HG02571 (cell line): ENCODE data around the gene PML.
A peak's percentile ranks its signal among the peaks of the same experiment; 100 is the strongest.

Experiments used
- ATAC-seq: cut with Tn5 transposase; IDR thresholded peaks from one replicate; pipeline ENCODE4 v1.9.1; 2021; ENCODE audit warnings: mild to moderate bottlenecking, moderate library complexity; ENCODE audit not compliant: unreplicated experiment

The PML gene, protein sequence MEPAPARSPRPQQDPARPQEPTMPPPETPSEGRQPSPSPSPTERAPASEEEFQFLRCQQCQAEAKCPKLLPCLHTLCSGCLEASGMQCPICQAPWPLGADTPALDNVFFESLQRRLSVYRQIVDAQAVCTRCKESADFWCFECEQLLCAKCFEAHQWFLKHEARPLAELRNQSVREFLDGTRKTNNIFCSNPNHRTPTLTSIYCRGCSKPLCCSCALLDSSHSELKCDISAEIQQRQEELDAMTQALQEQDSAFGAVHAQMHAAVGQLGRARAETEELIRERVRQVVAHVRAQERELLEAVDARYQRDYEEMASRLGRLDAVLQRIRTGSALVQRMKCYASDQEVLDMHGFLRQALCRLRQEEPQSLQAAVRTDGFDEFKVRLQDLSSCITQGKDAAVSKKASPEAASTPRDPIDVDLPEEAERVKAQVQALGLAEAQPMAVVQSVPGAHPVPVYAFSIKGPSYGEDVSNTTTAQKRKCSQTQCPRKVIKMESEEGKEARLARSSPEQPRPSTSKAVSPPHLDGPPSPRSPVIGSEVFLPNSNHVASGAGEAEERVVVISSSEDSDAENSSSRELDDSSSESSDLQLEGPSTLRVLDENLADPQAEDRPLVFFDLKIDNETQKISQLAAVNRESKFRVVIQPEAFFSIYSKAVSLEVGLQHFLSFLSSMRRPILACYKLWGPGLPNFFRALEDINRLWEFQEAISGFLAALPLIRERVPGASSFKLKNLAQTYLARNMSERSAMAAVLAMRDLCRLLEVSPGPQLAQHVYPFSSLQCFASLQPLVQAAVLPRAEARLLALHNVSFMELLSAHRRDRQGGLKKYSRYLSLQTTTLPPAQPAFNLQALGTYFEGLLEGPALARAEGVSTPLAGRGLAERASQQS

DNA sequence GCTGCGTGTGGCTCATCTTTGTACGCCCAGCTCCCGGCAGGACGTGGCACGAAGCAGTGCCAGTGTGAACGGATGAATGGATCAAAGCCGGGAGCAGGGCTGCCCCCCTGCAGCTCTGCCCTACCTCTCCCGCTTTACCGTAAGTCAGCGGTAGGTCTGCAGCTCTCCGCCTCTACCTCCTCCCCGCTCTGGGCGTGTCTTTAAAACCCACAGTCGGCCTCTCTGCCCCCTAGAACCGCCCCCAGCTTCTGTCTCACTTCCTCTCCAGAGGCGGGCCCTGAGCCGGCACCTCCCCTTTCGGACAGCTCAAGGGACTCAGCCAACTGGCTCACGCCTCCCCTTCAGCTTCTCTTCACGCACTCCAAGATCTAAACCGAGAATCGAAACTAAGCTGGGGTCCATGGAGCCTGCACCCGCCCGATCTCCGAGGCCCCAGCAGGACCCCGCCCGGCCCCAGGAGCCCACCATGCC lies at the start of gene PML:
Gene PML, plus strand, starts transcription at position 304 of the 471 bp plus-strand sequence. Its CDS starts 97 bp downstream, at position 401.
- ATAC-seq: peak; percentile 74

DNA sequence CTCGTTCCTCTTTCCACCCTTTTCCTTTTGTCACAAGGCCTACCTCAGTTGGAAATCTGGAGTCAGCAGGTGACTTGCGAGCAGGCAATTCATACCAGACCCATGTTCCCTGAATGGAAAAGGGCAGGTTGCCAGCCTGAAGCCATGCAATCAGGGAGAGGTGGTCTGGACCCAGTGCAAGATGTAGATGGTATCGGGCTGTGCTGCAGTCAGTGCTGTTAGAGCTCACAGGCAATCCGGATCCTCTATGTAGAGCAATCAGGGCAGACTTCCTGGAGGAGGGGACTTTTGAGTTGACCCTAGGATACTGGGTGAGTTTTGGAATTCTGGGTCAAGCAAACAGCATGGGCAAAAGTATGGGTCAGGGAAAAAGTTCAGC lies 49.4 kb upstream of the PML start:
- no peak for ATAC-seq

DNA sequence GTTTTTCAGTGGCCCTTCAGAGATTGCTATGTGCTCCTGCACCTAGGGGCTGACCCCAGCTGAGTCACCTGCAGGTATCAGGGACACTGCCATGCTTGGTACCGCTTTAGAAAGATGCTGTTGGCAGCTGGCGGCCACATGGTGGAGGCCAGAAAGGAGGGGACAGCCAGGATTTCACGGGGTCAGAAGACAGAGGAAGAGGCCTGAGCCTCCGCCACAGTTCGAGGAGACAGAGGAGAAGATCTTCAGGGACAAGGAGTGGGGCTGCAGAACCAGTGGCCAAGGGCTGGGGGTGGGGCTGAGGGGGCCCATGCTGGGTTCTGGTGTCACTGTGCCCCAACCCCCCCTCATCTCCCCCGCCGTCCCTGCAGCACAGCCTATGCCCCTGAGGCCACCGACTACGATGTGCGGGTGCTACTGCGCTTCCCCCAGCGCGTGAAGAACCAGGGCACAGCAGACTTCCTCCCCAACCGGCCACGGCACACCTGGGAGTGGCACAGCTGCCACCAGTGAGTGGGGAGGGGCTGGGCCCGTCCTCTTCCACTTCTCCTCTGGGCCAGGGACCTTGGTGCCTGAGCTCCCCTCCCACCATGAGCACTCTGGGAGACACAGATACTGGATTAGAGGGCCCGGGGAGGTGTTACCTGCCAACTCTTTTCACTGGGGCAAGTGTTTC lies 48.3 kb upstream of the PML start:
- no peak for ATAC-seq

DNA sequence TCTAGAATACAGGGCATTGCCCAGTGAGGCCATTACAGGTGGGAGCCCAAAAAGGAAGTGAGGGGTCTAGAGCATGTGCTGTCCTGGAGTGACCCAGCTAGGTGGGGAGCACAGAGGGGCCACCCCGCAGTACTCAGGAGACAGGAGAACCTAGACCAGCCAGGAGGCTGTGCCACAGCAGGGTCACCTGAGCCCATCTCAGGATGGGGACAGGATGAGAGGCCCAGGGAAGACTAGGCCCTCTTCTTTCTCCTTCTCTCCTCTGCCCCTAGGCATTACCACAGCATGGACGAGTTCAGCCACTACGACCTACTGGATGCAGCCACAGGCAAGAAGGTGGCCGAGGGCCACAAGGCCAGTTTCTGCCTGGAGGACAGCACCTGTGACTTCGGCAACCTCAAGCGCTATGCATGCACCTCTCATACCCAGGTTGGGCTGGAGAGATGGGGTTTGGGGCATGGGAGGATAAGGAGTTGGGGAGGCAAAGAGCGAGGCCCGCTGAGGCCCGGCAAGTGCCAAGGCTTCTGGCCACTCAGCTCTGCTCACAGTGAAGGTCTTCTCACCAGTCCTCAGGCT lies 47.6 kb upstream of the PML start:
- ATAC-seq: no peak

DNA sequence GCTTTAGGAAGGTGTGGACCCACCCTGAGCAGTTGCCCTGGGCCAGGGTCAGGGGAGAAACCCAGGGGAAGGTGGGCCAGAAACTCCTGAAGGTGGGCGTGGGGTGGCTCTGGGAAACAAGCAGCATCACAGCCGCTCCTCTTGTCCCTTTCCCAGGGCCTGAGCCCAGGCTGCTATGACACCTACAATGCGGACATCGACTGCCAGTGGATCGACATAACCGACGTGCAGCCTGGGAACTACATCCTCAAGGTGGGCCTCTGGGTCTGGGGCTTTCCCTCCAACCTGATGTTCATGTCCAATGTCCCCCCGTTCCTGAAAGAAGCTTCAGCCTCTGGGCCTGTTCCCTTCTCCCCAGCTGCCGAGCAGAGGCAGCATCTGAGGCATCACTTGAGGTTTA lies 46.9 kb upstream of the PML start:
- no peak for ATAC-seq

DNA sequence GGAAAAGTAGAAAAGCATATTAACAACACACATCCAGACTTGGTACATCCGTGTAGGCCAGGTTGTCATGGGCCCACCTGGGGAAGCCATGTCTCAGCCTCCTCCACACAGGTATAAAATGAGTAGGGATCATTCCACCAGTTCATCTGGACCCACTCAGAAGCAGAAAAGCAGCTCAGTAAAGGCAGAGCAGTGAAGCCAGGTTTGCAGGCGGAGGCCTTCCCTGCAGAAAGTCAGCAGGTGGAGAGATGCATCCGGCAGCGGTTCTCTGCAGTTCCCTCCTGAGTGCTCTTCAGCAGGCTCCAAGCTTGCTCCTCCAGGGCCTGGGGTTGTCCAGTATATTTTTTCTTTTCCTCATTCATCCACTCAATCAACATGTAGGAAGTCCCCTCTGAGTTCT lies 46.1 kb upstream of the PML start:
- ATAC-seq: no peak

DNA sequence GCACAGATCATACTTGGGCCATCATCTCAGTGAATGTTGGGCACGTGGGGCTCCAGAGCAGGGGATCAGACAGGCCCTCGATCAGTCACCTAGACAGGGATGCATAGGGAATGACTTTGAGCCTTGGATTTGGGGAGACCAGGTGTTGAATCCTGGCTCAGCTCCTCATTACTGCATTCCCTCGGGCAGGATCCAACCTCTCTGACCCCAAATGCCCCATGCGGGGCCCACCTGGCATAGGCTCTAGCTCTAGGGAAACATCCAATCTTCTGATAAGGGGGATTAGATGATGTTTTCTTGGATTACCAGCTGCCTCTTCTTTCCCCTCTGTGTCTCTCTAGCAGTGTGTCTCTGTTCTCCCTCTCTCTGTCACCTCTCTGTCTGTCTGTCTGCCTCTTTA lies 45.5 kb upstream of the PML start:
- no peak for ATAC-seq

DNA sequence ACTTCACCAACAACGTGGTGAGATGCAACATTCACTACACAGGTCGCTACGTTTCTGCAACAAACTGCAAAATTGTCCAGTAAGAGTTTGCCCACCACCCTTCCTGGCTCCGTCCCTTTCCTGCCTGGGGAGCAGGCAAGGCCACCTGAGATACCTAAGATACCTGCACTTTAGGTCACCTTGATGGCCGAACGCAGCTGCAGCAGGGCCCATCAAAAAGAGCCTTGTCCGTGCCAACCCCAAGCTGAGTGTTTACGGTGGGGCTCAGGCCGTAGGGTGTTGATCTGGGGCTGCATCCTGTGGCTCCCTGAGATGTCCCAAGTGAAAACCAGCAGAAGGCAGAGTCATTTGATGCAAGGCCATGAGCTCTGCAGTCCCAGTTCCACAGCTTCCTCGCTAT lies 45.0 kb upstream of the PML start:
- ATAC-seq: no peak

DNA sequence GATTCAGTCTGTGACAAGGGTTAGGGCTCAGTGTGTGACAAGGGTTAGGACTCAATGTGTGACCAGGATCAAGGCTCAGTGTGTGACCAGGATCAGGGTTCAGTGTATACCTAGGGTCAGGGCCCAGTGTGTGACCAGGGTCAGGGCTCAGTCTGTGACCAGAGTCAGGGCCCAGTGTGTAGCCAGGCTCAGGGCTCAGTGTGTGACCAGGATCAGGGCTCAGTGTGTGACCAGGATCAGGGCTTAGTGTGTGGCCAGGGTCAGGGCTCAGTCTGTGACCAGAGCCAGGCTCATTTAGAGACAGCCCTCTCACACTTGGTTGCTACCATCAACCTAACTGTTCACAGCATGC lies 44.1 kb upstream of the PML start:
- ATAC-seq: no peak

DNA sequence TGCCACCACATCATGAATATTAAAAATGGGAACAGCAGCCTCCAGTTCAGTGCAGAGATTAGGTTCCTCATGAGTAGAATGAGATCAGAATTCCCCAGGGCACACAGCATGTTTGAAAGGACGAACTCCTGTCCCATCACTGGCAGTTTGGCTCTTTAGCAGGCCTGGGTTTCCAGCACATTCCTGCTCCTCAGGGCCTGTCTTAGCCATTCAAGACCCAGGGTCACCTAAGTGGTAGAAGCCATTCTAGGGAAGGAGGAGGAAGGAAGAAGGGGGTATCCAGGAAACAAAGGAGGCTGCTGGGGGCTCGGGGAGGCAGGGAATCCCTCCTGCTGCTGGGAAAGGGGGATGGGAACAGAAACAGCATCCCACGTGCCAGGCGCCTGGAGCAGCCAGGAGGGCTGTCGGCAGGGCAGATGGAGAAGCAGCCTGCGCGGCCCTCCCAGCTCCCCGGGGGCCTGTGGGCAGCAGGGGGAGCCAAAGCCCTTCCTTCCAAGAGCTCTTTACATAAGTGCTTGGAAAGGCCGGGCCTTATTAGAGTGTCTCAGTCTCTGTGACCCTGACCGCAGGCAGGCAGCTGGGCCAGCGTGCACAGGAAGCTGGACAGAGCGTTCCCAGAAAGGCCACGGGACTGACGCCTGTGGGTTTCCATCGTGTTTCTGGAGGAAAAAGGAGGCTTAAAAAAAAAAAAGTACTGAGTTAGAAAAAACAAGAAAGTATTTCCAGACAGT lies 43.5 kb upstream of the PML start:
- no peak for ATAC-seq

DNA sequence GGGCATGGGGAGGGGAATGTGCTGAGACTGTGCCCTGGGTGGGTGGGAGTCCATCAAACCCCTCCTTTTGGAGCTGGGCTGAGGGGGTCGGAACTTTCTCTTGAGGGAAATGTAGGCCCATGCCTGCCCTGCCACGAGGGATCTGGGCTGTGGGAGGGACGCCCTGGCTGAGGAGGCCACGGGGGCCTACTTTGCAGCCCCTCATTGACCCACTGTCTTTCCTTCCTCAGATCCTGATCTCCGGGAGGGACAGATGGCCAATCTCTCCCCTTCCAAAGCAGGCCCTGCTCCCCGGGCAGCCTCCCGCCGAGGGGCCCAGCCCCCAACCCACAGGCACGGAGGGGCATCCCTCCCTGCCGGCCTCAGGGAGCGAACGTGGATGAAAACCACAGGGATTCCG lies 42.9 kb upstream of the PML start:
- no peak for ATAC-seq

DNA sequence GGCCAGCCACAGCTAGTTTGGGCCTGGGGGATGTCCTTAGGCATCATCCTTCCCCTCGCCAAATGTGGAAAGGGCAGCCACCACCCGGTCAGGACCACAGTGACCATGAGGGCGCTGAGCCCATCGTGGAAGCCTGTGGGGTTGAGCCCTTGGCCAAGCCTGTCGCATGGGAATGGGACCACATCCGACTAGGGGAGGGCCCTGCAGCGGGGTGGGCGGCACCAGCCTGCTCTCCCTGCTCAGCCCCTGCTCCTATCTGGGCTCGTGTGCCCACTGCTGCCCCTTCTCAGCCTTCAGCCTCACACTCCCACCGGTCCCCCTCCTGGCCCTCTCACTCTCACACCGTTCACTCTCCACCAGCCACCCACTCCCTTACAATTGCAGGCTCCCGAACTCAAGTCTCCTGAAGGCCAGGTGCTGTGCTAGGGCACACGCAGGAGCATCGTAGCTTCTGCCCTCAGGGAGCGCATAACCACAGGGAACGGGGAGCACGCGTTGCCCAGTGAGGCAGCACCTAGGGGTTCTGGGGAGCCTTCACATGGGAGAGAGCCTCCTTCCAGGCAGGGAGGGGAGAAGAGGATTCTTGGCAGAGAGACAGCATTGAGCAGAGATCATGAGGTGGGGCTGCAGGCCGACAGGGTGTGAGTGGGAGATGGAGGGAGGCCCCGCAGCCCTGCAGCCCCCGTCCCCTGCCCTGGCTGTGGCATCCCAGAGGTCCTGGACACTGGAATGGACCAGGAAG lies 42.2 kb upstream of the PML start:
- no peak for ATAC-seq

DNA sequence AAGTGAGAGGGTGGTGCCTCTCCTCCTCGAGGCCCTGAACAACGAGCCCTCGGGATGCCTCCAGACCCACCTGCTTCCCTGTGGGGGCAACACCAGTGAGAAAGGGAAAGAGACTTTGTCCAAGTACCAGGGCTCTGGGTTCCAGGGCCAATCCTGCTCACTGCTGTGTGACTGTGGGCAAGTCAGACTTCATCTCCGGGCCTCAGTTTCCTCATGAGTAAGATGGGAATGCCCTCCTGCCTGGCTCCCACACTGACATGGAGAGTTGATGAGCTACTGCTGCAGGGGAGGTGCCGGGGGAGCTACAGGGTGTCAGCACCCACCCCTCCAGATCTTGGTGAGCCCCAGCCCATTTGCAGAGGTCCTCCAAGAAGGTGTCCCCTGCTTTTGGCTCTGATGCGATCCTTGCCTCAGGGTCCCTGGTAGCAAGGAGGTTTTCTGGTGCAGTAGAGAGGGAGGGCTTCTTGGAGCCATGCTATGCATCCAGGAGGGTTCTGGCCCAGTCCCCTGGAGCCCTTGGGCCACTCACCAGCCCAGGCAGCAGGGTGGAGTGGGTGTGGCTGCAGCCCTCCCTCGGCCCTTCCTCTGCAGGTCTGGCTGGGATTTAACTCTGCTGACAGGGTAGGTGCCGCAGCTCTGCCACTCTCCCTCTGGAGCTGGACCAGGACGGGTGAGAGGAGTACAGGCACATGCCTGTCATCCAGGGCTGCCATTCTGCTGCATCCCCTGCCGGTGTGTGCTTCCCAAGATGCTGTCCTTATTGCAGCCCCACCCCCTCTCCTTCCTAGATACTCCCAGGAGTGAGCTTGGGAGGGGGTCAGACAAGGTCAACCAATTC lies 41.4 kb upstream of the PML start:
- ATAC-seq: no peak

DNA sequence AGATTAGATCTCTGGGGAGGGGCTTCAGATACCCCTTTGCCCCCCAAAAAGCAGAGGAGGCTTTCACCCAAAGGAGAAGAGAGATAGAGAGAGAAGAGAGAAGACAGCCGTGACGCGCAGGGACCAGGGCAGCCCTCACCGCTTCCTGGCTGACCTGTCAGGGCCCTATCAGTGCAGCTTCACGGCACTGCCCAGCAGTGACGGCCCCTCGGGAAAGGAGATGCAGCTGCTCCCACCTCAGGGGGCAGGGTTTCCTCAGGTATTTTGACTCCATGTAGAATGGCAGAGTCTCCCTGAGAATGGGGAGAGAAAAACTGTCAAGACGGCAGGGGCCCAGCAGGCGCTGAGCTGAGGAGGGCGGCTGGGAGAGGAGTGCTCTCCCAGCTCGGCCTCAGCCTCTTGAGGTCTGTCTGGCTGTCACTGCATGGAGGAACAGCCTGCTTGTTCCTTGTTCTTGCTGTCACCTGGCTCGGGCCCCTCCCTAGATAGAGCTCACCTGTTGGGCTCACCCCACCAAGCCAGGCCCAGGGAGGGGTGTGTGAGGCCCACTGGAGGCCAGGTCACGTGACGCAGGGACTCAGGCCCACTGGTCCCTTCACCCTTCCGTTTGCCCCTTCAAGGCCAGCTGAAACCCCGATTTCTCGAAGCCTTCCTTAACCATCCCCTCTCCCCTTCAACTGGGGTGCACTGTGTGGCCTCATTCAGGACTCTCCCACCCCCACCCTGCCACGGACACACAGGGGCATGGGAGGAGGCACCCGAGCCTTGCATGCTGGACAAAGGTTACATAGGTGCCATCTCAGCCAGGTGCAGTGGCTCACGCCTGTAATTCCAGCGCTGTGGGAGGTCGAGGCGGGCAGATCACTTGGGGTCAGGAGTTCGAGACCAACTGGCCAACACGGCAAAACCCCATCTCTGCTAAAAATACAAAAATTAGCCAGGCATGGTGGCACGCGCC lies 40.0 kb upstream of the PML start:
- ATAC-seq: no peak

DNA sequence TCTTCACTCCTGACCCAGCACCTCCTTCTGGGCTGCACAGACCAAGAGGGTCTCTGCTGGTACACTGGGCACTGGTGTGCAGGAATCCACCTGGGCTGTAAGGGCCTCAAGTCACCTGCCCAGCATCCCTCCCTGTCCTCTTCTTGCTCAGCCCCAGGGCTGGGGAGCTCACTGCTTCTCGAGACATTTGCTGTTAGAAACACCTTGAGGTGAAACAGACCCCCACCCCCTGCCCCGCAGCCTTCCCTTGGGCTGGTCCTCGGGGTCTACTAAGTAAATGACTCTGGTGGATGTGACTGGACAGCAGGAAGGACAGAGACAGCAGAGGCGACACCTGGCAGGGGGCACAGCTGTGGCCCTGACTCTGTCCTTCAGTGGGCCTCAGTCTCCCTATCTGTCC lies 39.2 kb upstream of the PML start:
- no peak for ATAC-seq

DNA sequence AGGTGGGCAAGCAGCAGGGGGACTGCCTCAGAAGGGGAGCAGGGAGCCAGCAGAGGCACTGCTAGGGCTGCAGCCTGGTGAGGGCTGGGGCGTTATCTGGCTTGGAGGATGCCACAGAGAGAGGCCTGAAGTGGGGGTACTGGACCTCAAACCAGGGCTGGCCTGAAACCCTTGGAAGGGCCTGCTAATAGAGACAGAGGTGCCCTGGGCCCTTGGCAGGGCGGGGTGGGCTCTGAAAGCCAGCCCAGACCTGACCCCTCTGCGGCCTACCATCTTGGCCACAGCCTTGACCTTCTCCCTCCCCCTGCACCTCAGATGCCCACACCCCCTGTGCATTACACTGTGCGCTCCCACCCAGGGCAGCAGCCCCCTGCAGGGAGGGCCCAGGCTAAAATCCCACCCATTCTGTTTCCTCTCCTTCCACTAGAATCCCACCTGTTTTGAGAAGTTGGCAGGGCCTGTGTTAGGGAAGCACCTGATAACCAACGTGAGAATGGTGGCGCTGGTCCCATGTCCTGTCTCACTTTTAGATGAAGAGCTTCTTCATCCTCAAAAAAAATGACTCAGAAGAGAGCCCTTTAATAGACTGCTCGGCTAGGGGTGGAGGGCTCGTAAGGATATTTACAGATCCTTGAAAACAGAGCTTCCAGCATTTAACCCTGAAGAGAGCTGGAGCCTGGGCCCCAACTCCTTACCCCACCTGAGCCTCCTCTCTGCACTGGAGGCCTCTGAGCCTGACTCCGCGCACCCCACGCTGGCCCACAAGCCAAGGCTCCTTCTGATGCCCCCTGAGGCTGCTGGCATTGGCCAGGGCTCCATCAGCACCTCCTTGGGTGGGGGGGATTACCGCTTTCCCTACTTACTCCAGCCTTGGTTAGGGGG lies 38.4 kb upstream of the PML start:
- no peak for ATAC-seq

DNA sequence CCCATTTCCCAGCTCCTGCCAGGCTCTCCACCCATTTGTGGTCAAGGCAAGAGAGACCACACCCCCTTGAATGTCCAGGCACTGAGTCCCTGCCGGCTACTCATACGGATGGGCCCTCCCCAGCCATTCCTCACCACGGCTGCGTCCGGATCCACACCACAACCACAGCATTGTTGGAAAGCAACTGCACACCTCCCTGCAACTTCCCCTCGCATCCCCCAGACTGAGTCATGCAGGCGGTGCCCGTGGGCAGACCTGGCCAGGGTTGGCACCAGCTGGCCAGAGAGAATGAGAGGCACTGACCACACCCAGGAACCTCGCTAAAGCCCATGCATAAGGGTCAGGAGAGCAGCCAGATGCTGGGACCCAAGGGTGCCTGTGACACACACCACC lies 37.8 kb upstream of the PML start:
- ATAC-seq: no peak
